Inferior parietal cortex (tissue), 1 donor: ENCODE results near the gene IL24.
"Not testable (repeated sequence)": the region's sequence is repeated elsewhere in the genome, so short reads cannot be mapped to it uniquely, and the experiment has no call there.

Experiments
- DNase-seq: peaks from one replicate; pipeline ENCODE4 v3.0.0-alpha.2; 2016; ENCODE audit errors: extremely low spot score

Gene IL24

DNA sequence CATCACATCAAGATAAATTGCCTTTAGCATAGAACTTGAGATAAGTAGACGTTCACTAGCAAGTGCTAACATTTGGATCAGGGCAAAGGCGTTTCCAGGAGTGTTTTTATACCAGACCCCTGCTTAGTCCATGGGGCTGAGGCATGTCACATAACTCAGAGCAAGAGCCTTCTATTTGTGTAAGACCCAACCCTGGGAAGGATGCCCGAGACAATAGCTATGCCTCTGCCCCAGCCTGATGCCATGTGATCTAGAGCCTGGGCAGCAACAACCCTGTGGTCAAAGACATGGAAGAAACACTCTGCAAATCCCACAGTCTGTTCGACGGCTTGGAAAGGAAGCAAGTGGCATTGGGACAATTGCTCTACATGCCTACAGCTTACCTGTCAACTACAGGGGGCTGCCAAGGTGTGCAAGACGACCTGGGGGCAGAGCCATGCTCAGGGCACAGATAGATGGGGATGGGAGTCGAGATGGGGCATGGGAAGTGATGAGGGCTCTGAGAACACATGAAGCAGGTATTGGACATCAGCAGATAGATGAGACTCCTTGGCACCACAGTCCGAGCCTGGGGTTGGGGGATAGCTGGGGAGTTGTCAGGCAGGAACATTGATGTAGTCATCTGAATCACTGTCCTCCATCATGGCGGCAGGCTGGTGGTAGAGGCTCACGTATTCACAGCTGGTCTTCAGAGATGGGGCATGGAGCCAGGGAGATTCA, 7.3 kb downstream of the IL24 start:
- DNase-seq, result no peak

DNA sequence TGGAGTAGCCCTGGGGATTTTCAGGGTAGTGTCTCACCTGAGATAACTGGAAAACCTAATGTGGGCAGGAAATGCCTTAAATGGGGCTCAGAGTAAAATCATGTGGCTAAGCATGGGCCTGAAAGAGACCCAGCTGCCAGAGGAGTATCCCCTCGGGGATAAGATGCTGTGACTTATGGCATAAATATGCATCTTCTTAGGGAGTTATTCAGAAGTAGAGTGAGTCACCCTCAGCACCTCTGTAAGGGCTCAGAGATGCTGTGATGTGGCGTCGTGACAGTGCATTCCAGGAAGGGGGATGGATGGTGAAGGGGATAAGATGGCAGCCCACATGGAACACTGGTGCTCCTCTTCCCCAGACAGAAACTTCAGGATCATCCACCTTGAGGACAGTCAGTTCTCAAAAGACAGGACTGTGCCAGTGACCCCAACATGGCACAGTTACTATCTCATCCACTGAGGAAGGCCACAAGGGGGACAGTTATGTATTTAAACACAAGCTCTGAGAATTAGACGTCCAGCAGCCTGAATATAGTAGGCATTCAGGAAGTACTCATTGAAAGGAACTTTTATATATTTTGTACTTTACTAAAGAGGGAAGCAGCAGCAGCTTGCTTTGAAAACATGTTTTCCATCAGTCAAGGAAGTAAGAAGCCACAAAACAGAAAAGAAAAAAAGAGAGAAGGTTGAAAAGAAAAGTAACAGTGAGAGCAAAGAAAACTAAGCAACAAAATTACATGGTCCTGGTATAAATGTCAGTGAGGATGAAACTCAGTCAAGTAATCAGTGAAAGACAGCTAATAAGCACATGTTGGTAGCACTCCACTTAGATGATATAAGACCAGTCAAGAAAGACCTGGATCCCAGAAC, 8.3 kb downstream of the IL24 start:
- DNase-seq, result no peak

DNA sequence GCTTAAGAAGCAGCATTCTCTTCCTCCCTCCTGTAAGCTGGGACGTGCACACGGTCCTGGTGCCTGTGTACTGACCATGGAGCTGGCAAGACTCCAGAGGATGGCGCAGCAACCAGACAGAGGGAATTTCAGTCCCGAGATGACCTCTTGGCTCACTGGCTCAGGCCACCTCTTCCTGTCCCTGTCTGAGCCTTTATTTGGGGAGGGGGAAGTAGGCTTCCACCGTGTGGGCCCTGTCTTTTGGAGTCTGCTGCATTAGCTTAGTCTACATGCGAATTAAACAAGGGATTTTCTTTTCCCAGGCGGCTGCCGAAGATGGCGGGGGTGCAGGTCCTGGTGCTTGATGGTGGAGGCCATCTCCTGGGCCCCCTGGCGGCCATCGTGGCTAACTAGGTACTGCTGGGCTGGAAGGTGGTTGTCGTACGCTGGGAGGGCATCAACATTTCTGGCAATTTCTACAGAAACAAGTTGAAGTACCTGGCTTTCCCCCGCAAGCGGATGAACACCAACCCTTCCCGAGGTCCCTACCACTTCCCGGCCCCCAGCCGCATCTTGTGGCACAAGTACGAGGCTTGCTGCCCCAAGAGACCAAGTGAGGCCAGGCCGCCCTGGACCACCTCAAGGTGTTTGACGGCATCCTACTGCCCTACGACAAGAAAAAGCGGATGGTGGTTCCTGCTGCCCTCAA, 10.2 kb downstream of the IL24 start:
- no peak for DNase-seq

DNA sequence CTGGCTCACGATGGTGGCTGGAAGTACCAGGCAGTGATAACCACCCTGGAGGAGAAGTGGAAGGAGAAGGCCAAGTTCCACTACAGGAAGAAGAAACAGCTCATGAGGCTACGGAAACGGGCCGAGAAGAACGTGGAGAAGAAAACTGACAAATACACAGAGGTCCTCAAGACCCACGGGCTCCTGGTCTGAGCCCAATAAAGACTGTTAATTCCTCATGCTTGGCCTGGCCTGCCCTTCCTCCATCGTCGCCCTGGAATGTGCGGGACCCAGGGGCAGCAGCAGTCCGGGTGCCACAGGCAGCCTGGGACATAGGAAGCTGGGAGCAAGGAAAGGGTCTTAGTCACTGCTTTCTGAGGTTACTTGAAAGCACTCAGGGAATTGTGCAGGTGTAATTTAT, 10.8 kb downstream of the IL24 start:
- no peak for DNase-seq

DNA sequence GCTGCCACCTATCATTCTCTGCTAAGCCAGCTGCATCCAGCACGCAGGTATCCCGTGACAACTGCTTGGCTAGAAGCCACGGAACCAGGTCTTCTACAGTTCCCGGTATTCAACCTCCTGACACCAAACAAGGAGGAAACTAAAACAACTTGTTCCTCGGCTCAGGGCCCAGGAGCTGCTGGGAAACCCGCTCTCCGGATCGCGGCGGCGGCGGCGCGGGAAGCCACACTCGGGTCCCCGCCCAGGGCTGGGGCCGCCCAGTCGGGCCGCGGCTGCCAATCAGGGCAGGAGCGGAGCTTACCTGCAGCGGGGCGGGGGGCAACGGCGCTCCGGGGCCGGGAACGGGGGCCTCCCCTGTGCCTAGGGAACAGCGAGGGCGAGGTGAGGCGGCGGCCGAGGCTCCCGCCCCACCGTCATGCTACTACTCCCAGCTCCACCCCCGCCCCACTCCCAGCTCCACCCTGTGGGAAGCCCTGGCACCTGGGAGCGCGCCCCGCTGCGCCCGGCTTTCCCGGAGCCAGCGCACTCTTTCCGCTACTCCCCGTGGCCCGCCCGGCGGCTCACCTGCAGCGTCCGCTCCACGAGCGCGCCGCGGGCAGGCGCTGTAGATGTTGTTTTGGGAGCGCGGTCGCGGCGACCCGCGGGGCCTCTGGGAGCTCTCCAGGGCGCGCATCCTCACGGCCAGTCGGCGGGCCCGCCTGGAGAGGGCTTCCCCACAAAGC, 12.1 kb downstream of the IL24 start:
- no peak for DNase-seq

DNA sequence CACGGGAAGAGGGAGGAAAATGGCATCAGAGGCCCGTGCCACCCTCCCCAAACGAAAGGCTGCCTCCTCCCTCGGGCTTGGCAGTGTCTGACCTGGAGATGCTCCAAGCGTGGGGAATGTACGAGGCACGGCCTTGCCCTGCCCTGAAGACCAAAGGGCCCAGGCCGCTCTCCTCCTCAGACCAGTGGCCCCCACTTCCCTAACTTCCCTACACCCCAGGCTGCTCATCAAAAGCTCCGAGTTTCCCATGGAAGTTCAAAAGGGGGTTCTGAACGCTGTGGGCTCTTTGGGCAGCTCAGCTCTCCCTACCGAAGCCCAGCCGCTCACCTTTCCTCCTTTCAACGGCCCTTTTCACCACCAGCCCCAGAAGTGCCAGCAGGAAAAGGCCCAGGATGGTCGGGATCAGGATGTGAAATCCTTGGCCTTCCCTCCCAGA, 12.7 kb downstream of the IL24 start:
- no peak for DNase-seq

DNA sequence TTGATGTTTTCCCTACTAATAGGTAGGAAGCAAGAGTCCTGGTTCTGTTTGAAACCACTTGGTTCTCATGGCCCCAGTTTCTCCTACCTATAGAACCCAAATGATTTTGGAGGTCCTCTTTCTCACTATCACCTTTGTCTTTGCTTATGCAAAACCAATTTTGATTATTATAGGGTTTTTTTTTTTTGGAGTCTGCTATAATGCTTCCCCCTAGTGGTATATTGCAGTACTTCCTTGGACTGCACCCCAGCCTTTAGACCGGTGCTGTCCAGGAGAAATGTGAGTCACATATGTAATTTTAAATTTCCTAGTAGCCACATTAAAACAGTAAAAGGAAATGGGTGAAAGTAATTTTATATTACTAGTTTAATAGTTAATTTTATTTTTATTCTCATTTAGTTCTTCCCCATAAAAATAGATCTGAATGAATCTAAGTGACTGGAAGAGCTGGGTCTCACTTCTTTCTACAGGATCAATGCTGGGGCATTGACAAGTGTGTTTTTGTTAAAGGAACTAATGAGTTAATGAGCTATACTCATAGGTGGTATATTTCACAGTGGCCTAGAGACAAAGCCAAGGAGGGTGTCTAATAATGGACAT, 13.9 kb downstream of the IL24 start:
- DNase-seq, result peak; percentile 61

DNA sequence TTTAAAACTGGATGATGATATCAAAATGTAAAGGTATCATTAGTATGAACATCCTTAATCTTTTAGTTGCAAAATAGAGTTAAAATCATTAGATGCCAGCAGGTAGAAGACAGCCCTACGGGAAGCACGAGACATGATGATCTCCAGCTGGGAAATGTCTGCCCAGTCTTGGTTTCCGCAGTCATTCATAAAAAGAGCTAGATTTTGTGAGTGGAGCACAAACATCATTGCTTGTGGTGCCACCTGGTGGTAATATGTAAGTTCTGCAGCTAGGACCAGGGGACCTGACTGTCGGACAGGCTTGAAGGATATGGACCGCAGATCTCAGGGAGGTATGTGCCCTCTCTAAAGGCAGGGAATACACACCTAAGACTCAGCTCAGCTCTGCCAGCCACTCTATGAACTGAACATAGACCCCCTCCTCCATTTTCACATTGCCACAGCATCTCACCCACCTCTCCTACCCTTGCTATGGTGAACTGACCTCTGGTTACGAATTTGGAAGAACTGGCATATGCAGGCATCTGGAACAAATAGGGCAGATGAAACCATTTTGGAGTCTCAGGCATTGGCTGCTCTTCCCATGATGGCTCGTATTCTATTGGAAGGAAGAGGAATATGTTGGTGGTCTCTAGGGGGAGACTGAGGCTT, 15.3 kb downstream of the IL24 start:
- DNase-seq, result peak; percentile 94

DNA sequence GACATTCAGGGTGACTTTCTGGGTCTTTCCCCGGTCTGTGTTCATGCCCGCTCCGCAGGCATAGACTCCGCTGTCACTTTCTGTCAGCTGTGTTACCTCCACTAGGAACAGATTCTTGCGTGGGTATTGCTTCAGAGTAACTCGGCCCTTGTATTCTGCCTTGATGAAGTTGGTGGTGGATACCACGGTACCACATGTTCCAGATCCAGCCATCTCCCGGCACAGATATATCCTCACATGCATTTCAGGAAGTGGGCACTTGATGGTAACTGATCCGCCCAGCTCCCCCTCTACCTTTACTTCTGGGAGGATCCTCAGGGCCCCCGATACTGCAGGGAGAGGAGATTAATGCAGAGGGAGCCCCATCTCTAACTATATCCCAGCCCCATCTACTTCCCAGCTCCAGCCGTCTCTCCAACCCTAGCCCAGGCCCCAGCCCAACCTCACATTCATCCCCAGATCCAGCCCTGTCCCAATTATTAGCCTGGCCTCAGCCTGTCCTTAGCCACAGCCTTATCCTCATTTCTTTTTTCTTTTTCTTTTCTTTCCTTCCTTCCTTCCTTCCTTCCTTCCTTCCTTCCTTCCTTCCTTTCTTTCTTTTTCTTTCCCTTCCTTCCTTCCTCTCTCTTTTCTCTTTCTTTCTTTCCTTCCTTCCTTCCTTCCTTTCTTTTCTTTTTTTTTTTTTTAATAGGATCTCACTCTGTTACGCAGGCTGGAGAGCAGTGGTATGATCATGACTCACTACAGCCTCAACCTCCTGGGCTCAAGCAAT, 16.7 kb downstream of the IL24 start:
- no peak for DNase-seq

DNA sequence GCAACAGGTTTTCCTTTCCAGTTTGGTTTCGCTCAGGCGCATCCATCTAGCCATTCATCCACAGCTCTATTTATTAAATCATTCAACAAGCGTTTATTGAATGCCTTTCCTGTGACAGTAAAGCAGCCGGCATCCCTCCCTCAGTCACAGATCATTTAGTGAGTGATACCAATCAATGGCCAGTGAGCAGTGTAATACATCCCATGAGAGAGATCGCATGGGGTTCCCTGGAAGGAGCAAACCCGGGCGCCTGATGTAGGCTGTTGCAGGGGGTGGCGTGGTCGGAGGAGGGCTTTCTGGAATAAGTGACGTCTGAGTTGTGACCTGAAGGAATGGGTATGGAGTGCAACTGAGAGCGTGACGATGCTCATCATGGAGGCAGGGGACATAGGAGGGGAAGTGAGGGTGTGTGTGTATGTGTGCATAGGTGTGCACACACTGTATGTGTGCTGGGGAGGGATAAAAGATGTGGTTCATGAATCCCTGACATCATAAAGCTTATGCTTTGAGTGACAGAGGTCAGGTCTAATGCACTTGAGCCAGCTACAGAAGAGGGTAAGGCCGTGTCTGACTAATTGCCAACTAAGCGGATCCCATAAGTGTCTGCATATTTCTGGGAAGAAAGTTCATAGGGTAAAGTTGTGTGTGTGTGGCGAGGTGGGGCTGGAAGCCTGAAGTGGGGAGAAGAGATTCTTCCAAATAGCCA, 17.9 kb downstream of the IL24 start:
- DNase-seq, result no peak

DNA sequence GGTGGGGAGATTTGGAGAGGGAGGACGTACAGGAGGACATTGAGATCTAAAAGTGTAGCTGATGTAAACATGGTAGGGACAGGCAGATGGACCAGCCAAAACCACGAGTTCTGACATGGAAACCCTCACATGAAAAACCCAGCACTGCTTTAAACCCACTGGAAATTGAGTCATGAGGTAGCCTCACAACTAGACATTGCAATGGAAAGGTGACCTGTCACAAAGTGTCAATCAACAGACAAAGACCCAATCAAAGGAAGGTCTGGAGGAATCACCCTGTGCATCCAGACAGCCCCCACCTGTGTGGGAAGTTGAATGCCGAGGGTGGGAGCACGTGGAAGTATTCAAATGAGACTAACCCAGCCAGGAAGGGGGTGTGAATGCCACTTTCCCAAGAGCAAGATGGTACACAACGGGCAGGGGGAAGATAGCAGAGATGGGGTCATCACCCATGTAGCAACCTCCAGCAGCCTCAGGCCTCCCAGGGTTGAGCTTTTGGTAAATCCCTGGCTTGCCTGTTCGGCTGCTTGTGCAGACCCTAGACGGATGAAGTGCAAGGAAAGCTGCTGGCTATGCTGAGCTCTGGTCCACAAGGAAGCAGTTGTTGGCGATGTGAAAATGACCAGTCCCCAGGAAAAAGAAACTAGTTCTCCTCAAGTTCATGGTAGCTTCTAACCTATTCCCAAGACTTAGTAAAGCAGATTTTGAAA, 18.9 kb downstream of the IL24 start:
- DNase-seq, result no peak

DNA sequence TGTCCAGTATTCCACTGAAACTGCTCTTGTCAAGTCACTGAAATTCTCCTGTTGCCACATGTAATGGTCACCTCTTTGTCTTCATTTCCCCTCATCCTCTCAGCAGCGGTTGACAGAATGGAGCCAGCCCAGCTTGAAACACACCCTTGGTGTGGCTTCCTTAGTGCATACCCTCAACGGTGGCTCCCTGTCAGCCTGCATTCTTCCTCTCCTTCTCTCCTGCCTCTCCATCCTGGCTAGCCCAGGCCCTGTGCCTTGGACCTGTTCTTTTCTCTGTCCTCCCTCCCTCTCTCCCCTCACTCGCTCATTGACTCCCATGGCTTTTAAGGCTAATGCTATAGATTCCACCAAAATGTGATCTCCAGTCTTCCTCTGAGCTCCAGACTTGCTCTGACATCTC, 20.8 kb downstream of the IL24 start:
- DNase-seq, result no peak

DNA sequence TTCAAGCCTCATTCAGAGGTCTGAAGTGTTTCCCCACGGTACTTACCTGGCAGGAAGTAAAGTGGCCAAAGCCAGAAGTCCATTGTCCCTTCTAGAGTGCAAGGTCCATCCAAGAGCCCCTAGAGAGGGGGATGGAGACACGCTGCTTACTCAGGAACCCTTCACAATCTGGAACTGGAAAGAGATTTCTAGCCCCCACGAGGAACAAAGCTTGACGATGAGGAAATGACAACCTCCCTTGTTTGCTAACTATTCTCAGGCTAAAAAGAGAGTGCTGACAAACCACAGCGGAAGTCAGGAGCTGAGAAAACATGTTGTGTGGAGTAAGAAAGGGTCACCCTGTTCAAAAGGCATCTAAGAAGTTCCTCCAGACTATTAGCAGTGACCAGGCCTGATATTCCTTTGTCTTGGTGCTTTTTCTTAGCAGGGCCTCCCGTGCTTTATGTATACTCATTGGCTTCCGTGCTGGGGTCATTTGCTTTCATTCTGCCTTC, 24.6 kb downstream of the IL24 start, which contains the start of gene FCMR:
FCMR (minus strand) TSS at position 170 of the 494 bp plus-strand sequence; CDS start at position 83, 87 bp downstream.
- peak; percentile 29 for DNase-seq

DNA sequence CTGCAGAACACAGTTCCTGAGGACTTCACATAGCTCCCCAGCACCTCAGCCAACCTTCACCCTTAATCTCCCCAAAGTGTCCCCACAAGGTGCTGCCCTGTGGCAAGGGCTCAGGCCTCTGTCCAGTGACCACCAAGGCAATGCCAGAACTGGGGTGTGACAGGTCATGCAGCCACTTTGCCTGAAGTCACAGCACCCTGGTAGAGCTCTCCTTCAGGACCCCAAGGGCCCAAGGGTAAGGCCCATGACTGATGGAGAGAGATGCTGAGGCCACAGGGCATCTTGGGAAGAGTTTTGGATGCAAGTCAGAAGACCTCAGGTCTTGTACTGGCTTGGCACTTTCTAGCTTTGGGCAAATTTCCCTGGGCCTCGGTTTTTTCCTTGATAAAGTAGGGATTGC, 25.3 kb downstream of the IL24 start:
- no peak for DNase-seq

DNA sequence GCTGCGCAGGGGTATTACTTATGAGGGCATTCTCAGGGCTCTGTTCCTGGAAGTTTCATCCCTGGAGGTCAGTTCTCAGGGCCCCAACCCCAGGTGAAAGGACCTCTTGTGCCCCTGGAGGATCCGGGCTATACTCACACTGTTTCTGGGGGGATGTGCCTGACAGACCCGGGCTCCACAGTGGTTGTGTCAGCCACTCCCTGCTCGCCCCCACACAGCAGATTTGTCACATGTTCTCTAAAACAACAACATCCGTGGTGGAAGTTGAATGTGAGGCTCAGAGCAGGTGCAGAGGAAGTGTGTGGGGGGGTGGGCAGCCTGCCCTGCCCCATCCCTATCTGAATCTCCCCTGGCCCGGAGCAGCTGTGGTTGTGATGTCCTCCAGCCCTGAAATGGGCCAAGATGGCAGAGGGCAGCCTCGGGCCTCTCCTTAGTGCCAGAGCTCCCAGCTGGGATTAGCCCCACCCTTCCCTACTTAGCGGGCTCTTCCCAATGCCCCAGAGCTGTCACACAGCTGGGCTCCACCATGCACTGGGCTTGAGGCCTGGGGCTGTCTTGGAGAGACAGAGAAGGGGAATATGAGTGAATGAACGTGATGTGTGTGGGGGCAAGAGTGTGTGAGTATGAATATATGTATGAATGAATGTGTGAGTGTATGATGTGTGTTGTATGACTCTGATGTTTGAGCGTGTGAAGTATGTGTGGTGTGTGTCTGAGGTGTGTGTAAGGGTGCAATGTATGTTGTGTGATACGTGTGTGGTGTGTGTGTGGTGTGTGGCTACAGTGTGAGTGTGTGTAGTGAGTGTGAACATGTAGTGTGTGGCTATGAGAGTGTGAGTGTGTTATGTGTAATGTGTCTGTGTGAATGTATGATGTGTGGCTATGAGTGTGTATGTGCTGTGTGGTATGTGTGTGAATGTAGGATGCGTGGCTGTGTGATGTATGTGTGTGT, 26.0 kb downstream of the IL24 start:
- DNase-seq, result no peak

DNA sequence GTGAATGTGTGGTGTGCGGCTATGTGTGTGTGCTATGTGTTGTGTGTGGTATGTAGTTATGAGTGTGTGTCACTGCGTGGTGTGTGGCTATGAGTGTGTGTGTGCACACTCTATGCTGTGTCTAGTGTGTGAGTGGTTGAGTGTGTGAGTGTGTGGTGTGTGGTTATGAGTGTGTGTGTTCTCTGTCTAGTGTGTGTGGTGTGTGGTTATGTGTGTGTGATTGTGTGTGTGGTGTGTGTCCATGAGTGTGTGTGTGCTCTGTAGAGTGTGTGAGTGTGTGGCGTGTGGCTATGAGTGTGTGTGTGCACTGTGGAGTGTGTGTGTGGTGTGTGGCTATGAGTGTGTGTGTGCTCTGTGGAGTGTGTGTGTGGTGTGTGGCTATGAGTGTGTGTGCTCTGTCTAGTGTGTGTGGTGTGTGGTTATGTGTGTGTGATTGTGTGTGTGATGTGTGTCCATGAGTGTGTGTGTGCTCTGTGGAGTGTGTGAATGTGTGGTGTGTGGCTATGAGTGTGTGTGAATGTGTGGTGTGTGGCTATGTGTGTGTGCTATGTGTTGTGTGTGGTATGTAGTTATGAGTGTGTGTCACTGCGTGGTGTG, 26.8 kb downstream of the IL24 start:
- not testable (repeated sequence) for DNase-seq

DNA sequence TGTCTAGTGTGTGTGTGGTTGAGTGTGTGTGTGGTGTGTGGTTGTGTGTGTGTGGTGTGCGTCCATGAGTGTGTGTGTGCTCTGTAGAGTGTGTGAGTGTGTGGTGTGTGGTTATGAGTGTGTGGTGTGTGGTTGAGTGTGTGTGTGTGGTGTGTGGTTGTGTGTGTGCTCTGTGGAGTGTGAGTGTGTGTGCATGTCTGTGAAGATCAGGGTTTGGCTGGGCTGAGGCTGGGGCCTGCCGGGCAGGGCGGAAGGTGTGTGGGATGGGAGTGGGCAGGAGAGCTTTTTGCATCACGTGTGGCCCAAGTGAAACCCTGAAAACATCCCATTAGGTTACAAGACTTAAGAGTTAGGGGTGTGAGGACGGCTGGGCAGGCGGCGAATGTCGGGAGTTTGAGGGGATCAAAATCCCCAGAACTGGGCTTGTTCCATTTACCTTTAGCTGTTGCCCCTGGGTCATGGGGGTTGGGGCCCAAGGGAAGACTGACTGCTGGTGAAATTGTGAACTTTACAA, 27.4 kb downstream of the IL24 start:
- no peak for DNase-seq
